SH-SY5Y (cell line): Measurements from ENCODE around the gene SMTNL2.

ENCODE experiments used
- GATA2 ChIP-seq: IDR thresholded peaks from 2 replicates; pipeline ENCODE4 v1.6.1; 2011; ENCODE audit warnings: mild to moderate bottlenecking, low read depth, low read length
- GATA3 ChIP-seq: IDR thresholded peaks from 2 replicates; pipeline ENCODE4 v1.6.1; 2011; ENCODE audit warnings: low read depth, mild to moderate bottlenecking, low read length, moderate library complexity

DNA sequence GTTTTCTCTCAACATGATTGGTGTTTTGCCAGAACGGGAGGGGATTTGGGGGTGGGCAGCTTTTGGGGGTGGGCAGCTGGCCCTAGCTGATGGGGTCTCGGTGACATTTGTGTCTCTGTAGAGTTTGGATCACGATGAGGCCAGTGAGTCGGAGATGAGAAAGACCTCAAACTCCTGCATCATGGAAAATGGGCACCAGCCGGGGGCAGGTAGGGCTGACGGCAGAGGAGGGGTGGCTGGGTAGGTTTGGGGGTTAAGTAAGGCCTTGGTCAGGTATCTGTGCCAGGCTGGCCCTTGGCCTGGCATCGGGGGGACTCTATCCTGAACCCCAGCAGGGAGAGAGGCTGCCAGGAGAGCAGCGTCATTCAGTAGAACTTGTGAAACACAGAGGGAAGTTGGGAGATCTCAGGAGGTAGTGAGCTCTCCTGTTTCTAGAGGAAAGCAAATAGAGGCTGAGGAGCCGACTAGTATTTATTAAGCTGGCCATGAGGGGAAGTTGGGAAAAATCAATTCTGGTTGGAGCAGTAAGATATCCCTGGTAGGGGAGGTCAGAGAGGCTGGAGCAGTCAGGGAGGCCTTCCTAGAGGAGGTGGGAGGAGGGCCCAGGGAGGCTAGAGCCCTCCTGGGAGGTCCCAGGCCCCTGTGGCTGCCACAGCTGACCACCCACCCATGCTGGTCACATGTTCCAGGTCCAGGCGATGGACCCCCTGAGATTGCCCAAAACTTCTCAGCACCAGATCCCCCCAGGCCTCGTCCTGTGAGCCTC is 8.1 kb downstream of the SMTNL2 start:
- TF ChIP-seq GATA2, result no peak
- TF ChIP-seq GATA3, result no peak
